ENCODE data around the gene USP25.
A peak's percentile ranks its signal among the peaks of the same experiment; 100 is the strongest.

Gene USP25

GRCh38 chr21:15751037-15751436, 21.3 kb downstream of the USP25 start:
- Histone ChIP-seq H3K27me3 (ENCODE audit: insufficient read depth, low read length) (no peaks in the 10 kb centered on the region), H2BK120ac (ENCODE audit: insufficient read depth, low read length, poor library complexity) (no peak overlapping the region), H3K36me3 (ENCODE audit: control insufficient read depth in 1 of 2, insufficient read depth in 2 of 2, low read length in 2 of 2) (no peaks in the 10 kb centered on the region), H2AK5ac (ENCODE audit: low read length) (no peak overlapping the region), H3K4ac (ENCODE audit: low read depth, low read length) (peak overlapping the region; percentile 95), H3K4me1 (ENCODE audit: control insufficient read depth in 1 of 2, insufficient read depth in 2 of 2, low read length in 2 of 2) (peaks cover 3 to 5% of the 10 kb centered on the region in 2 experiments), H4K12ac (ENCODE audit: low read depth, low read length) (no peak overlapping the region), H2BK5ac (ENCODE audit: low read depth, low read length, poor library complexity) (no peak overlapping the region), H3K18ac (ENCODE audit: low read length) (no peak overlapping the region), H3K9ac (ENCODE audit: low read length) (no peak overlapping the region), H3K79me1 (ENCODE audit: low read length) (no peaks in the 10 kb centered on the region), H2AFZ (ENCODE audit: insufficient read depth, low read length, poor library complexity) (no peak overlapping the region), H3K79me2 (ENCODE audit: control insufficient read depth, insufficient read depth, low read length, poor library complexity) (peaks cover 18% of the 10 kb centered on the region), H3K4me2 (ENCODE audit: low read length) (no peak overlapping the region), H2BK12ac (ENCODE audit: low read length) (no peak overlapping the region), H3K27ac (ENCODE audit: low read depth, low read length) (no peak overlapping the region), H3K23ac (ENCODE audit: low read length) (no peak overlapping the region), H3K14ac (ENCODE audit: low read length) (no peak overlapping the region), H4K91ac (ENCODE audit: low read depth, low read length) (no peak overlapping the region), H3K9me3 (ENCODE audit: insufficient read depth, low read depth, low read length) (no peaks in the 10 kb centered on the region), H3K4me3 (ENCODE audit: low read depth, low read length) (no peak overlapping the region), H4K8ac (ENCODE audit: low read depth, low read length) (no peak overlapping the region)
- WGBS (ENCODE audit: extremely low coverage, insufficient coverage, insufficient read length) = no CpG with 5 or more reads among the region's 1 CpG
- no peak for DNase-seq

GRCh38 chr21:15751546-15751945, 21.8 kb downstream of the USP25 start:
- H4K8ac ChIP-seq (ENCODE audit: low read depth, low read length) = no peak overlapping the region
- no peaks in the 10 kb centered on the region for H3K9me3 ChIP-seq (ENCODE audit: insufficient read depth, low read depth, low read length)
- H2BK5ac ChIP-seq (ENCODE audit: low read depth, low read length, poor library complexity) = no peak overlapping the region
- no peaks in the 10 kb centered on the region for H3K36me3 ChIP-seq (ENCODE audit: control insufficient read depth in 1 of 2, insufficient read depth in 2 of 2, low read length in 2 of 2)
- no peak overlapping the region for H2BK120ac ChIP-seq (ENCODE audit: insufficient read depth, low read length, poor library complexity)
- no peak overlapping the region for H3K4me2 ChIP-seq (ENCODE audit: low read length)
- H3K27me3 ChIP-seq (ENCODE audit: insufficient read depth, low read length) = no peaks in the 10 kb centered on the region
- H3K27ac ChIP-seq (ENCODE audit: low read depth, low read length) = no peak overlapping the region
- H3K4me3 ChIP-seq (ENCODE audit: low read depth, low read length) = no peak overlapping the region
- peaks cover 3 to 5% of the 10 kb centered on the region in 2 experiments for H3K4me1 ChIP-seq (ENCODE audit: control insufficient read depth in 1 of 2, insufficient read depth in 2 of 2, low read length in 2 of 2)
- no peaks in the 10 kb centered on the region for H3K79me1 ChIP-seq (ENCODE audit: low read length)
- H3K9ac ChIP-seq (ENCODE audit: low read length) = no peak overlapping the region
- peaks cover 18% of the 10 kb centered on the region for H3K79me2 ChIP-seq (ENCODE audit: control insufficient read depth, insufficient read depth, low read length, poor library complexity)
- H3K18ac ChIP-seq (ENCODE audit: low read length) = no peak overlapping the region
- no peak overlapping the region for H4K12ac ChIP-seq (ENCODE audit: low read depth, low read length)
- DNase-seq = no peak
- no peak overlapping the region for H2AK5ac ChIP-seq (ENCODE audit: low read length)
- H4K91ac ChIP-seq (ENCODE audit: low read depth, low read length) = no peak overlapping the region
- no peak overlapping the region for H2BK12ac ChIP-seq (ENCODE audit: low read length)
- no peak overlapping the region for H3K4ac ChIP-seq (ENCODE audit: low read depth, low read length)
- no peak overlapping the region for H3K23ac ChIP-seq (ENCODE audit: low read length)
- no peak overlapping the region for H3K14ac ChIP-seq (ENCODE audit: low read length)
- H2AFZ ChIP-seq (ENCODE audit: insufficient read depth, low read length, poor library complexity) = no peak overlapping the region

- Histone ChIP-seq H2AK5ac (ENCODE audit: low read length) (no peak overlapping the region), H3K27me3 (ENCODE audit: insufficient read depth, low read length) (no peaks in the 10 kb centered on the region), H4K8ac (ENCODE audit: low read depth, low read length) (no peak overlapping the region), H3K9me3 (ENCODE audit: insufficient read depth, low read depth, low read length) (no peaks in the 10 kb centered on the region), H2BK120ac (ENCODE audit: insufficient read depth, low read length, poor library complexity) (no peak overlapping the region), H3K23ac (ENCODE audit: low read length) (no peak overlapping the region), H3K27ac (ENCODE audit: low read depth, low read length) (no peak overlapping the region), H3K14ac (ENCODE audit: low read length) (no peak overlapping the region), H2BK12ac (ENCODE audit: low read length) (no peak overlapping the region), H3K4ac (ENCODE audit: low read depth, low read length) (peak overlapping the region; percentile 84), H4K12ac (ENCODE audit: low read depth, low read length) (no peak overlapping the region), H3K9ac (ENCODE audit: low read length) (no peak overlapping the region), H3K79me1 (ENCODE audit: low read length) (no peaks in the 10 kb centered on the region), H3K79me2 (ENCODE audit: control insufficient read depth, insufficient read depth, low read length, poor library complexity) (peaks cover 18% of the 10 kb centered on the region), H3K4me2 (ENCODE audit: low read length) (no peak overlapping the region), H2AFZ (ENCODE audit: insufficient read depth, low read length, poor library complexity) (no peak overlapping the region), H3K4me3 (ENCODE audit: low read depth, low read length) (no peak overlapping the region), H3K36me3 (ENCODE audit: control insufficient read depth in 1 of 2, insufficient read depth in 2 of 2, low read length in 2 of 2) (no peaks in the 10 kb centered on the region), H2BK5ac (ENCODE audit: low read depth, low read length, poor library complexity) (no peak overlapping the region), H4K91ac (ENCODE audit: low read depth, low read length) (no peak overlapping the region), H3K18ac (ENCODE audit: low read length) (no peak overlapping the region), H3K4me1 (ENCODE audit: control insufficient read depth in 1 of 2, insufficient read depth in 2 of 2, low read length in 2 of 2) (peaks cover 3 to 5% of the 10 kb centered on the region in 2 experiments)
- DNase-seq = peak; percentile 23 to 70
- whole genome bisulfite sequencing (ENCODE audit: extremely low coverage, insufficient coverage, insufficient read length) = no CpG with 5 or more reads among the region's 3 CpGs
Measured at GRCh38 chr21:15752763-15753407, 23.1 kb downstream of the USP25 start.

- Histone ChIP-seq H3K14ac (ENCODE audit: low read length) (no peak overlapping the region), H3K79me2 (ENCODE audit: control insufficient read depth, insufficient read depth, low read length, poor library complexity) (peaks cover 14% of the 10 kb centered on the region), H3K27me3 (ENCODE audit: insufficient read depth, low read length) (no peaks in the 10 kb centered on the region), H3K27ac (ENCODE audit: low read depth, low read length) (no peak overlapping the region), H3K4ac (ENCODE audit: low read depth, low read length) (peak overlapping the region; percentile 69), H2BK120ac (ENCODE audit: insufficient read depth, low read length, poor library complexity) (no peak overlapping the region), H3K36me3 (ENCODE audit: control insufficient read depth in 1 of 2, insufficient read depth in 2 of 2, low read length in 2 of 2) (no peaks in the 10 kb centered on the region), H2BK5ac (ENCODE audit: low read depth, low read length, poor library complexity) (no peak overlapping the region), H3K4me1 (ENCODE audit: control insufficient read depth in 1 of 2, insufficient read depth in 2 of 2, low read length in 2 of 2) (peaks cover 3 to 5% of the 10 kb centered on the region in 2 experiments), H3K9me3 (ENCODE audit: insufficient read depth, low read depth, low read length) (no peaks in the 10 kb centered on the region), H2BK12ac (ENCODE audit: low read length) (no peak overlapping the region), H4K91ac (ENCODE audit: low read depth, low read length) (no peak overlapping the region), H3K18ac (ENCODE audit: low read length) (no peak overlapping the region), H3K79me1 (ENCODE audit: low read length) (no peaks in the 10 kb centered on the region), H2AK5ac (ENCODE audit: low read length) (no peak overlapping the region), H3K4me3 (ENCODE audit: low read depth, low read length) (no peak overlapping the region), H2AFZ (ENCODE audit: insufficient read depth, low read length, poor library complexity) (no peak overlapping the region), H4K8ac (ENCODE audit: low read depth, low read length) (no peak overlapping the region), H3K23ac (ENCODE audit: low read length) (no peak overlapping the region), H3K9ac (ENCODE audit: low read length) (no peak overlapping the region), H3K4me2 (ENCODE audit: low read length) (no peak overlapping the region), H4K12ac (ENCODE audit: low read depth, low read length) (no peak overlapping the region)
- no peak for DNase-seq
- no CpG with 5 or more reads among the region's 1 CpG for WGBS (ENCODE audit: extremely low coverage, insufficient coverage, insufficient read length)
Measured at GRCh38 chr21:15753741-15754140, 24.0 kb downstream of the USP25 start.

All from trophoblast cell (in vitro differentiated cells and primary cell).